Body of pancreas (tissue), 4 donors: Measurements from ENCODE around the gene ACTN2.

ENCODE experiments used
- POLR2A ChIP-seq, 3 donors: fragments of 450-650 bp; IDR thresholded peaks; one replicate each; pipeline ENCODE4 v1.6.1; 2016; ENCODE audit warnings: antibody characterized with exemption in 3 of 3, mild to moderate bottlenecking in 2 of 3
- TF ChIP-seq, protein P1 (sequence below), 7 experiments: fragments of 450-650 bp in 4 of 7; fragments of 200-600 bp in 3 of 7; sonication (generic) in 3 of 7; IDR thresholded peaks; one replicate each; pipeline ENCODE4 v1.5.1; 2016 to 2019; ENCODE audit warnings: antibody characterized with exemption in 7 of 7

DNA sequence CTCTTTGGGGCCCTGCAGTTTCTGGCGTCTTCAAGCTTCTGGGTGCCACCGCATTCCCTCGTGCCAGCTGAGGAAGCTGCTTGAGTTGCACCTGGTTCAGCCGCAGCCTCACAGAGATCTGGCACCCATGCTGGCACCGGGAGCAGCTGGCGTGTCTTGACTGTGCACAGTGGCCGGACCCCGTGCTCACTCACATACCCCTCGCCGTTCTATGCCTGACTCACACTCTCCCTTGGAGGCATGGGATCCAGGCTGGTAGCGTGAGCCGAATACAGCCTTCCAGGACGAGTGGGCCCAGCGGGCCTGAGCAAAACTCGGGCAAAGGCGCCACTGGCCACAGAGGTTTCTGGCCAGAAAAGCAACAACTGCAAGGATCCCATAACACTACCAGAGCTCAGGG is 100.2 kb downstream of the ACTN2 start:
- TF ChIP-seq, protein P1, sequence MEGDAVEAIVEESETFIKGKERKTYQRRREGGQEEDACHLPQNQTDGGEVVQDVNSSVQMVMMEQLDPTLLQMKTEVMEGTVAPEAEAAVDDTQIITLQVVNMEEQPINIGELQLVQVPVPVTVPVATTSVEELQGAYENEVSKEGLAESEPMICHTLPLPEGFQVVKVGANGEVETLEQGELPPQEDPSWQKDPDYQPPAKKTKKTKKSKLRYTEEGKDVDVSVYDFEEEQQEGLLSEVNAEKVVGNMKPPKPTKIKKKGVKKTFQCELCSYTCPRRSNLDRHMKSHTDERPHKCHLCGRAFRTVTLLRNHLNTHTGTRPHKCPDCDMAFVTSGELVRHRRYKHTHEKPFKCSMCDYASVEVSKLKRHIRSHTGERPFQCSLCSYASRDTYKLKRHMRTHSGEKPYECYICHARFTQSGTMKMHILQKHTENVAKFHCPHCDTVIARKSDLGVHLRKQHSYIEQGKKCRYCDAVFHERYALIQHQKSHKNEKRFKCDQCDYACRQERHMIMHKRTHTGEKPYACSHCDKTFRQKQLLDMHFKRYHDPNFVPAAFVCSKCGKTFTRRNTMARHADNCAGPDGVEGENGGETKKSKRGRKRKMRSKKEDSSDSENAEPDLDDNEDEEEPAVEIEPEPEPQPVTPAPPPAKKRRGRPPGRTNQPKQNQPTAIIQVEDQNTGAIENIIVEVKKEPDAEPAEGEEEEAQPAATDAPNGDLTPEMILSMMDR (IDR thresholded peaks at IDR 0.05), result no peak
- TF ChIP-seq POLR2A (IDR thresholded peaks at IDR 0.05), result no peak
